GM21528 (cell line): ENCODE results near the gene C7orf57.
A peak's percentile ranks its signal among the peaks of the same experiment; 100 is the strongest.
"Not testable (repeated sequence)": the region's sequence is repeated elsewhere in the genome, so short reads cannot be mapped to it uniquely, and the experiment has no call there.

Experiments used
- ATAC-seq: cut with Tn5 transposase; IDR thresholded peaks from one replicate; pipeline ENCODE4 v1.9.1; 2021; ENCODE audit warnings: mild to moderate bottlenecking, moderate library complexity; ENCODE audit not compliant: unreplicated experiment, low FRiP score

Gene C7orf57

GRCh38 chr7:48031111-48031510, 4.2 kb upstream of the C7orf57 start:
- no peak for ATAC-seq

- no peak for ATAC-seq
These were observed 1.4 kb upstream of the C7orf57 start for GRCh38 chr7:48033922-48034321.

GRCh38 chr7:48035967-48036478, 680 bp downstream of the C7orf57 start:
- peak; percentile 2 for ATAC-seq

GRCh38 chr7:48038815-48039506, 3.6 kb downstream of the C7orf57 start:
- no peak for ATAC-seq

GRCh38 chr7:48040944-48041652, 5.8 kb downstream of the C7orf57 start:
- ATAC-seq: no peak

- ATAC-seq: no peak
These were observed 6.3 kb downstream of the C7orf57 start for GRCh38 chr7:48041653-48041970.

- ATAC-seq: no peak
These were observed 6.9 kb downstream of the C7orf57 start for GRCh38 chr7:48042216-48042615.

- ATAC-seq: no peak
These were observed 7.3 kb downstream of the C7orf57 start for GRCh38 chr7:48042636-48043035.

- ATAC-seq: no peak
These were observed 9.9 kb downstream of the C7orf57 start for GRCh38 chr7:48045195-48045765.

- no peak for ATAC-seq
These were observed 11.1 kb downstream of the C7orf57 start for GRCh38 chr7:48046458-48046857.

GRCh38 chr7:48048113-48048512, 12.8 kb downstream of the C7orf57 start:
- no peak for ATAC-seq

- no peak for ATAC-seq
These were observed 14.5 kb downstream of the C7orf57 start for GRCh38 chr7:48049850-48050249.

GRCh38 chr7:48052748-48053147, 17.4 kb downstream of the C7orf57 start:
- ATAC-seq: no peak

- ATAC-seq: no peak
These were observed 18.4 kb downstream of the C7orf57 start for GRCh38 chr7:48053736-48054135.

- no peak for ATAC-seq
These were observed 23.6 kb downstream of the C7orf57 start for GRCh38 chr7:48058990-48059389.

GRCh38 chr7:48059706-48060105, 24.4 kb downstream of the C7orf57 start:
- ATAC-seq: no peak

- ATAC-seq: no peak
These were observed 28.6 kb downstream of the C7orf57 start for GRCh38 chr7:48063985-48064384.

GRCh38 chr7:48067475-48067874, 32.1 kb downstream of the C7orf57 start:
- no peak for ATAC-seq

- ATAC-seq: no peak
These were observed 38.9 kb downstream of the C7orf57 start for GRCh38 chr7:48074204-48074654.

- ATAC-seq: no peak
These were observed 42.1 kb downstream of the C7orf57 start for GRCh38 chr7:48077423-48077822.

GRCh38 chr7:48078470-48078869, 43.1 kb downstream of the C7orf57 start:
- ATAC-seq: no peak

GRCh38 chr7:48082378-48082777, 47.0 kb downstream of the C7orf57 start:
- not testable (repeated sequence) for ATAC-seq
